OCI-LY3 (cell line): ENCODE measurements around the gene SAMM50.

Experiments
- H2AFZ ChIP-seq: fragments of 200-600, 300-600 bp; shearing (Covaris generic); 2 replicates; pipeline ENCODE4 v1.6.0; 2014; ENCODE audit warnings: antibody characterized with exemption, low read depth, low read length
- H3K27ac ChIP-seq: fragments of 200-600, 300-600 bp; sonication (generic); 2 replicates; pipeline ENCODE4 v1.5.1; 2014; ENCODE audit warnings: mild to moderate bottlenecking, low read length, moderate library complexity, mixed read lengths
- H3K27me3 ChIP-seq: fragments of 200-600, 300-600 bp; sonication (generic); 2 replicates; pipeline ENCODE4 v1.6.1; 2014; ENCODE audit warnings: low read depth, low read length, mixed read lengths
- H3K36me3 ChIP-seq: fragments of 200-600, 300-600 bp; sonication (generic); replicated peaks from 2 replicates; pipeline ENCODE3; 2014; ENCODE audit warnings: low read depth, low read length, mixed read lengths
- H3K4me1 ChIP-seq: fragments of 300-600, 200-600 bp; sonication (generic); 2 replicates; pipeline ENCODE4 v1.6.1; 2014; ENCODE audit warnings: low read length, mixed read lengths
- H3K4me2 ChIP-seq: fragments of 200-600, 300-600 bp; sonication (generic); 2 replicates; pipeline ENCODE4 v1.6.1; 2014; ENCODE audit warnings: low read length, mixed read lengths
- H3K4me3 ChIP-seq: fragments of 300-600, 200-600 bp; sonication (generic); 2 replicates; pipeline ENCODE4 v1.5.1; 2014; ENCODE audit warnings: antibody characterized with exemption, mild to moderate bottlenecking, low read length, moderate library complexity
- H3K79me2 ChIP-seq: fragments of 300-600, 200-600 bp; shearing (Covaris generic); 2 replicates; pipeline ENCODE4 v1.6.1; 2014; ENCODE audit warnings: mild to moderate bottlenecking, low read length, mixed read lengths
- H3K9ac ChIP-seq: fragments of 300-600, 200-600 bp; shearing (Covaris generic); 2 replicates; pipeline ENCODE4 v1.6.0; 2014; ENCODE audit warnings: mild to moderate bottlenecking, low read length, moderate library complexity
- H3K9me3 ChIP-seq: fragments of 200-600, 300-600 bp; shearing (Covaris generic); 2 replicates; pipeline ENCODE4 v1.6.1; 2014; ENCODE audit warnings: low read length, mixed read lengths; ENCODE audit not compliant: insufficient read depth
- H4K20me1 ChIP-seq: fragments of 200-600, 300-600 bp; sonication (generic); 2 replicates; pipeline ENCODE4 v1.6.1; 2016; ENCODE audit warnings: low read length, mixed read lengths; ENCODE audit not compliant: insufficient read depth
- CTCF ChIP-seq: fragments of 200-600, 300-600 bp; sonication (generic); IDR thresholded peaks from 2 replicates; pipeline ENCODE4 v1.5.1; 2014; ENCODE audit warnings: antibody characterized with exemption, low read length, low read depth
- EZH2phosphoT487 ChIP-seq: fragments of 200-600 bp; shearing (Covaris generic); IDR thresholded peaks from 2 replicates; pipeline ENCODE4 v1.6.1; 2018; ENCODE audit warnings: antibody characterized with exemption, mixed run types, low read depth

SAMM50 gene

GRCh38 chr22:43992331-43992821 lies 37.1 kb downstream of the SAMM50 start:
- peaks cover 60% of the 10 kb centered on the region for H3K36me3 ChIP-seq
- no peaks in the 10 kb centered on the region for H3K79me2 ChIP-seq
- peaks cover 4% of the 10 kb centered on the region; the same call in 1 of the 2 replicates for H3K4me1 ChIP-seq
- no peak overlapping the region for H2AFZ ChIP-seq
- TF ChIP-seq CTCF (no peak), EZH2phosphoT487 (no peak)
- H3K9ac ChIP-seq: no peak overlapping the region
- H3K9me3 ChIP-seq: no peaks in the 10 kb centered on the region
- no peak overlapping the region for H3K27ac ChIP-seq
- no peaks in the 10 kb centered on the region for H3K27me3 ChIP-seq
- no peak overlapping the region for H3K4me3 ChIP-seq
- no peak overlapping the region for H3K4me2 ChIP-seq
- H4K20me1 ChIP-seq: no peaks in the 10 kb centered on the region

GRCh38 chr22:43993072-43993760 lies 38.0 kb downstream of the SAMM50 start:
- Histone ChIP-seq H3K36me3 (peaks cover 65% of the 10 kb centered on the region), H3K4me3 (no peak overlapping the region), H4K20me1 (no peaks in the 10 kb centered on the region), H3K79me2 (no peaks in the 10 kb centered on the region), H3K4me2 (no peak overlapping the region), H3K4me1 (peaks cover 4% of the 10 kb centered on the region; the same call in 1 of the 2 replicates), H2AFZ (no peak overlapping the region), H3K27me3 (no peaks in the 10 kb centered on the region), H3K9me3 (no peaks in the 10 kb centered on the region), H3K9ac (no peak overlapping the region), H3K27ac (no peak overlapping the region)
- peak; percentile 99 for TF ChIP-seq CTCF
- TF ChIP-seq EZH2phosphoT487: no peak

GRCh38 chr22:43994006-43994405 lies 38.8 kb downstream of the SAMM50 start:
- TF ChIP-seq EZH2phosphoT487: no peak
- TF ChIP-seq CTCF: no peak
- Histone ChIP-seq H4K20me1 (no peaks in the 10 kb centered on the region), H3K4me1 (peaks cover 4% of the 10 kb centered on the region; the same call in 1 of the 2 replicates), H3K36me3 (peaks cover 69% of the 10 kb centered on the region), H3K4me3 (no peak overlapping the region), H3K79me2 (no peaks in the 10 kb centered on the region), H3K9ac (no peak overlapping the region), H3K4me2 (no peak overlapping the region), H3K27ac (no peak overlapping the region), H3K9me3 (no peaks in the 10 kb centered on the region), H3K27me3 (no peaks in the 10 kb centered on the region), H2AFZ (no peak overlapping the region)

- no peak overlapping the region for H3K27ac ChIP-seq
- H2AFZ ChIP-seq: no peak overlapping the region
- H3K9me3 ChIP-seq: no peaks in the 10 kb centered on the region
- TF ChIP-seq CTCF: no peak
- no peak for TF ChIP-seq EZH2phosphoT487
- peaks cover 4% of the 10 kb centered on the region; the same call in 1 of the 2 replicates for H3K4me1 ChIP-seq
- no peak overlapping the region for H3K4me2 ChIP-seq
- no peaks in the 10 kb centered on the region for H3K27me3 ChIP-seq
- no peak overlapping the region for H3K9ac ChIP-seq
- no peaks in the 10 kb centered on the region for H4K20me1 ChIP-seq
- peaks cover 71% of the 10 kb centered on the region for H3K36me3 ChIP-seq
- no peaks in the 10 kb centered on the region for H3K79me2 ChIP-seq
- H3K4me3 ChIP-seq: no peak overlapping the region
Measured at GRCh38 chr22:43994416-43994815, 39.2 kb downstream of the SAMM50 start.
